RWPE1 (cell line): ENCODE data around the gene ATF3.

ENCODE experiments used
- CTCF ChIA-PET: fragments of 350-600 bp; sonication (Branson Sonifier 250); formaldehyde crosslinking; extraction: SDS; loops from one replicate; lab custom pipeline; 2021; lab: Yijun Ruan, JAX
- POLR2A ChIA-PET: fragments of 400-600 bp; formaldehyde crosslinking; extraction: SDS; loops from one replicate; lab custom pipeline; 2020; ENCODE audit warnings: antibody characterized with exemption; ENCODE audit not compliant: low non-redundant PET; lab: Yijun Ruan, JAX
- DNase-seq: peaks from one replicate; pipeline ENCODE4 v3.0.0; 2012; ENCODE audit warnings: low spot score
- H3K27ac ChIP-seq: fragments of 450-650 bp; 2 replicates; pipeline ENCODE4 v1.5.1; 2017
- CTCF ChIP-seq: fragments of 450-650 bp; conservative IDR thresholded peaks from 2 replicates; pipeline ENCODE4 v1.5.1; 2017; ENCODE audit warnings: low read depth, mild to moderate bottlenecking

ATF3 gene

GRCh38 chr1:212623603-212624002, 15.0 kb downstream of the ATF3 start:
- CTCF ChIA-PET = no interaction called here

GRCh38 chr1:212624976-212625501, 16.5 kb downstream of the ATF3 start:
- ChIA-PET CTCF (interaction anchor here (0.6 kb wide), 1 partner anchor 81 kb away, joined by 4 read pairs; no protein-coding TSS in a partner anchor), POLR2A (no interaction called here)
- no peak overlapping the region for H3K27ac ChIP-seq
- no peak for DNase-seq
- TF ChIP-seq CTCF = no peak

More at GRCh38 chr1:212623603-212624002, 15.0 kb downstream of the ATF3 start:
- TF ChIP-seq CTCF = no peak
- POLR2A ChIA-PET = no interaction called here
- H3K27ac ChIP-seq = no peak overlapping the region
- no peak for DNase-seq

- CTCF ChIA-PET = interaction anchor here (0.6 kb wide), 1 partner anchor 38 kb away, joined by 3 read pairs; no protein-coding TSS in a partner anchor
- TF ChIP-seq CTCF = no peak
- POLR2A ChIA-PET = no interaction called here
- no peak overlapping the region for H3K27ac ChIP-seq
- no peak for DNase-seq
These were observed 17.4 kb downstream of the ATF3 start for GRCh38 chr1:212625781-212626450.

GRCh38 chr1:212628046-212628445, 19.5 kb downstream of the ATF3 start:
- no peak for TF ChIP-seq CTCF
- no peak for DNase-seq
- ChIA-PET POLR2A (no interaction called here), CTCF (interaction anchor here (0.6 to 1.3 kb wide), 3 partner anchors 151 to 181 kb away, joined by 3 to 6 read pairs (median 5); no protein-coding TSS in a partner anchor)
- H3K27ac ChIP-seq = no peak overlapping the region

GRCh38 chr1:212628813-212629415, 20.4 kb downstream of the ATF3 start:
- DNase-seq = no peak
- no peak for TF ChIP-seq CTCF
- ChIA-PET POLR2A (no interaction called here), CTCF (interaction anchor here (0.6 to 1.3 kb wide), 3 partner anchors 121 to 160 kb away, joined by 3 to 6 read pairs (median 5); no protein-coding TSS in a partner anchor)
- no peak overlapping the region for H3K27ac ChIP-seq

- CTCF ChIA-PET = interaction anchor here (0.6 to 0.8 kb wide), 4 partner anchors 106 to 1072 kb away, joined by 3 to 4 read pairs (median 3); no protein-coding TSS in a partner anchor
- H3K27ac ChIP-seq = no peak overlapping the region
- no peak for TF ChIP-seq CTCF
- no peak for DNase-seq
- POLR2A ChIA-PET = no interaction called here
These were observed 21.0 kb downstream of the ATF3 start for GRCh38 chr1:212629450-212630157.
